Activated CD4-positive, alpha-beta T cell treated with anti-CD3 and anti-CD28 coated beads for 24 hours (primary cell): ENCODE data around the gene CSTPP1.

Source experiments
- DNase-seq, 2 donors: peaks; one replicate each; pipeline ENCODE4 v3.0.0-alpha.2; 2020; ENCODE audit warnings: low read depth in 2 of 2

Gene CSTPP1

DNA sequence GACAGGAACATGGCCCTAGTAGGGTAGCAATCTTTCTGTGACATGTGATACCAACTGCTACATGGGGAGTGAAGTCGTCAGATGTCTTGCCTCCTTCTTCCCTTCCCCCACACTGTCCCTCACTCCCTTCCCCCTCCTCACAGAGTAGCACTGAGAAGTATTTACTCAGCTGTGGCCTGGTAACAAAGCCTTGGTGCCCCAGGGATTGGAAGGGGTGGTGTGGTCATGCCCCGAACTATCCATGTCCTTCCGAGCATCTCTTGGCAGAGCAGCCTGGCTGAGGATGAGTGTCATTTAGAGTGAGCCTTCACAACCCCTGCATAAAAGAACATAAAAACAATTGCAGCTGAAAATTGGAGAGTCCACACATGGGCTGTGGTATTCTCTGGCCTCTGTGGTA, 194.0 kb downstream of the CSTPP1 start:
- DNase-seq: no peak

DNA sequence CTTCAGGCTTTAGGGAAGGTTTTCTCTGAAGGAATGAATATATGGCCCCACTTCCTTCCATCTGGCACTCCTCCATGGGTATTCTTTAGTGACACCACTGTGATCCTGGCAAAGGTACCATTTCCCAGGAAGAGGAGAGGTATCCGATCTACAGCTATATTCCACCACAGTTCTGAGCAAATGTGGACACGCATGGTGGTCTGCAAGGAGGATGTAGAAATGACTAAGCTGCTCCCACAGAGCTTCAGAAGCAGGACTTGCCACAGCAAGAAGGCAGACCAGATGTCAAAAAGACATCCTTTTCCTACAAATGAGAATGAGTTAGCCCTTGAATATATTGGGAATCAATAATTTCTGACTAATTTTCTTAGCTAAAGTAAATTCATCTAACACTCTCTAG, 194.6 kb downstream of the CSTPP1 start:
- no peak for DNase-seq

DNA sequence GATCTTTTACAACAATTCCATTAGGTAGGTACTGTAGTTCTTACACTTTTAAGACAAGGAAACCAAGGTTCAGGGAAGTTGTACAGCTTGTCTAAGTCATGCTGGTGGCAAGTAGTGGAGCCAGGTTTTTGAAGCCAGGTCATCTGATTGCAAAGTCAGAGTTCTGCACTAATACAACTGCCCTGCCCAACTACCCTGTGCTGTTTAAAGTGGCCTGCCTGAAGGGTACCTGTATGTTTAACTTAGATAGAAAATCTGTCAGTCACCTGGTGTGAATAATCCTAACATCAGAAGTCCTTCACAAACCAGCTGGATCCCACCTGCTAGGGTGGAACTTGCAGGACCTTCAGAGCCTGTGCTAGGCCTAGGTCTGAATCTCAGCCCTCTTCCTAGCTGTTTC, 195.9 kb downstream of the CSTPP1 start:
- no peak for DNase-seq

DNA sequence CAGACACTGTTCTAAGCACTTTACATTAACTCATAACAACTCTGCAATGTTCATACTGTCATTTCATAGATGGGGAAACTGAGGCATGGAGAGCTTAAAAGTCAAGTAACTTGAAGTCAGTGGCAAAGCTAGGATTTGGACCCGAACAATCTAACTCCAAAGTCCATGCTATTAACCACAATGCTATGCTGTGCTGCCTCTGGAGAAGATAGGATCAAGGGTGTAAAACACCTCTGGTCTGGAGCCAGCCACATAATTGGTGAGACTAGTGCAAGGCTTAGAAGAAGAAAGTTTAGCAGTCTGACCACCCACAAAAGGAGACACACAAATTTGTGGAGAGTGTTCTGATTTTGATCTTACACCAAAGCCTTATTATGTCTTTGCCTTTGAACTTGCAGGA, 196.4 kb downstream of the CSTPP1 start:
- DNase-seq: no peak

DNA sequence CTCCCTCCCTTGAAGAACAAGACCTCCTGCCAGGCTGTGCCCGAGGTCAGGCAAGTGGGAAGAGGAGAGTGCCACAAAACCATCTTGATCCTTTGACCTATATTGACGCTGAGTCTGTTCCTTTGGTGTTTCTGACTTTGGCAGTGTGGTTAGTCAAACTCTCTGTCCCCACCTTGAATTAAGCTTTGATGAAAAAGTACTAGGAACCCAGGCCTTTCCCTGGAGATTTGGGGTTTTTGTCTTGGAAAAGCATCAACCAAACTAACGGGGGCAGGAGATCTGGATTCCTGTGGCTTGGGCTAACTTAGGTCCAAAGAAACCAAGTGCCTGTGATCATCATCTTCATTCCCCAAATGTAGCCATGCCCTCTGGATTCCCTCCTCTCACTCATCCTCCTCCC, 199.8 kb downstream of the CSTPP1 start:
- DNase-seq: no peak

DNA sequence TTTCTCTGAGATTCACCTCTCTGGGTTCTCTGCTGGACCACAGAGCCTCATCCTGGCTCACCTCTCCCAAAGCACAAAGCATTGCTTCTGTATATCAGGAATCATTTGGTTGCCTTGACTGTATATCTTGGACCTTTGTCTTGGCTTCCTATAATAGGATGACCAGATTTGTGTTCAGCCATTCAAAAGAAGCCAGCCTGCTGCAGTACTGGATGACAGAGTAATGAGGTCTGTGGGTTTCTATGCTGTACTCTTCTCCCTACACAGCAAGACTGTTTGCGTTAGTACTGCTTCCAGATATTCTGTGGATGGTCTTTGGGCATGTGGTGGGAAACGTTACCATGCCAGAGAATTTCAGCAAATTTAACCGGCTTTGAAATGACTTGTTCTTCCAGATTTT, 200.4 kb downstream of the CSTPP1 start:
- DNase-seq: no peak

DNA sequence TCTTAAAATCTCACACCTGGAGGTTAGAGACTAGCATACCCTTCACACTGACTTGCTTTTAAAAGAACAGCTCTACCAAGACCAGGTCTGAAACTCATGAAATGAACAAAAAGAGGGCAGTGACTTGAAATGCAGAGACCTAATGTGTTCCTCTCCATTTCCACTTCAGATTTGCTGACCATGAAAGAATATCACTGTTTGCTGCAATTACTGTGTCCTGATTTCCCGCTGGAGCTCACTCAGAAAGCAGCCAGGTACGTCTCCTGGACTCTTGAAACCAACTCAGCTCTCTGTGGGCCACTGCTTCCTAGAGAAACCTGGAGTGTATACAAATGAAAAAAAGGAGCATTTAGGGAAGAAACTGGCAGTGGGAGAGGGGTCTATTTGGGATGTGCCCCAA, 200.9 kb downstream of the CSTPP1 start:
- no peak for DNase-seq

DNA sequence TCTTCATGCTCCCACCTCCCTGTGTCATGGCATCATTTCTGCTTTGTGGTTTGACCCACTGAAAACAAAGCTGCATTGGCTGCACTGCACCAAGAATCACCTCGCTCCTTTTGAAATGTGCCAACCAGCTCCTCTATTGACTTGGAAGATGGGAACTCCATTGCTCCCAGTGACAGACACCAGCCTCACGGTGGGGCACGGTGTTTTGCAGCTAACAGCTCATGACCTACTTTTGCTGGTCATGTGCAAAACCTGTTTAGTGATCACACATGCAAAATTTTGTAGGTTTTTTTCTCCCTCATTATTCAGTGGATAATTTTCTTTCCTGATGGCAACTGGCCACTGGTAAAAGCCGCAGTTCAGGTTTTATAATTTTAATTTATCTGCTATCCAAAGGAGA, 203.3 kb downstream of the CSTPP1 start:
- DNase-seq: no peak

DNA sequence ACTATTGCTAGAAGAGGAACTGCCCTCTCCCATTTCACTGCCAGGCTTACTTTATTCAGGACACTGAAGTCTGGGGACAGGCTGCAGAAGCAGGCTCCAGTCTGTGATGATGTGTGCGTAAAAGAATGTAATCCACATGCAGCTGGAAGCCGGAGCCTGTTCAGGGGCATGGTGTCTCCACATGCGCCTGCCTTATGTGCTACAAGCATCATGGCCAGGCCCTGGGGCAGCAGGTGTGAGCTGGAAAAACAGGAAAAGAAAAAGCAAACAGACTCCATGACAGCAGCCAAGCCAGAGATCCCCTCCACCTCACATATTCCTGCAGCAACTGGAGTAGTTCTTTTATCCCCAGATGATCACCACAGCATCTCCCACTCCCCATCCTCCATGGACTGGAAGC, 206.8 kb downstream of the CSTPP1 start:
- DNase-seq: no peak

DNA sequence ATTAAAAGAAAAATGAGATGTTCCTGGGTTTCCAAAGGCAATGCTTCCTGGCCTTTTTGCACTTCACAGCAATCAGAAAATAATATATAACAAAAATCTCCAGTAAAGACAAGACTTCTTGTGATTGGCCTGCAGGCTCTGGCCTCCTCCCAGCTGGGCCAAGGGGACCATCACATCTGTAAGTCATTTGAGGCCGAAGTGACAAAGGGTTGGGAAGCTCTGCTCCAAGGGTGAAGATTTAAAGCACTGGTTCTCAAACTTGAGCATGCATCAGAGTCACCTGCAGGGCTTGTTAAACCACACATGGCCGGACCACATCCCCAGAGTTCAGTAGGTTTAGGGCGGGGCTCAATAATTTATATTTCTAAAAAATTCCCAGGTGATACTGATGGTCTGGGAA, 208.0 kb downstream of the CSTPP1 start:
- DNase-seq: no peak

DNA sequence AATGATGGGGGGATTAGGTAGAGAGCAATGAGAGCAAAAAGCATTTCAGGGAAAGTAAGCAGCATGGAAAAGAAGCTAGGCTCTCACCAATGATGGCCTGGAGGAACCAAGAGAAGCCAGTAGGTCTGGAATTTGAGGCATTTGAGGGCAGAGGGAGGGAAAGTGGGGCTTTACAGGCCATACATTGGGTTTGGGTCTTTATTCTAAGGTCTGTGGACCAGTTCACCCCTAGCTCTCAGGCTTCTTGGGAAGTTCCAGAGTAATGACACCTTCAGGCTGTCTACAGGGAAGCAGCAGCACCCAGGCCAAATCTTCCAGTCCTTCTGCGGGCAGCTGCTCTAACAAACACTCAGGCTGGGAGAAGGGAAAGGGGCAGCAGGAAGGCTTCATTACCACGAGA, 210.7 kb downstream of the CSTPP1 start:
- no peak for DNase-seq

DNA sequence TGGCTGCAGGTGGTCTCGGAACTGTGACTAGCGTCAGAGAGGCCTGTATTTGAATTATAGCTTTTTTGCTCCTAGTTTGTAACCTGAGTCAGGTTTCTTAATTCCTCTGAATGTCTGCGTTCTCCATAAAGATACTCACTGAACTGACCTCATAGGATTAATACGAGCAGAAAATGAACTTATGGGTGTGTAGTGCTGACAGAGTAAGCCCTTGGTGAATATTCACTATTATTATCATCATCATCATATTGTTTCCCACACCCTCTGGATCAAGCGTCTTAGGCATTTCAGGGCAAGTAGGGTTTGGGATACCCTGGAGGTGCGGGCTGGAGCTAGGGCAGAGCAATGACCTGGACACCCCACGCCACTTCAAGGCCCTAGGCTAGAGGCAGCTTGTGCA, 211.1 kb downstream of the CSTPP1 start:
- no peak for DNase-seq

DNA sequence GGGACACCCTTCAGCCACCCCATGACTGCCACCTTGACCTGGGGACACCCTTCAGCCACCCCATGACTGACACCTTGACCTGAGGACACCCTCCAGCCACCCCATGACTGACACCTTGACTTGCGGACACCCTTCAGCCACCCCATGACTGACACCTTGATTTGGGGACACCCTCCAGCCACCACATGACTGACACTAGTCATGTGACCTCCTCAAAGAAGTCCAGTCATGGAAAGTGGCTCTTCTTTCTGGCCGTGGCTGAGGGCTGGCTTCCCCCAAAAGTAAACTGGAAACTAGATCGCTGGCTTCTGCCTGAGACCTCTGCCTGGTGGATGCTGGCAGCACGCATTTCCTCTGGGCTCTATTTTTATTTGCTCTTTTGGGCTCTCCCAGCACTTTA, 211.7 kb downstream of the CSTPP1 start:
- DNase-seq: no peak

DNA sequence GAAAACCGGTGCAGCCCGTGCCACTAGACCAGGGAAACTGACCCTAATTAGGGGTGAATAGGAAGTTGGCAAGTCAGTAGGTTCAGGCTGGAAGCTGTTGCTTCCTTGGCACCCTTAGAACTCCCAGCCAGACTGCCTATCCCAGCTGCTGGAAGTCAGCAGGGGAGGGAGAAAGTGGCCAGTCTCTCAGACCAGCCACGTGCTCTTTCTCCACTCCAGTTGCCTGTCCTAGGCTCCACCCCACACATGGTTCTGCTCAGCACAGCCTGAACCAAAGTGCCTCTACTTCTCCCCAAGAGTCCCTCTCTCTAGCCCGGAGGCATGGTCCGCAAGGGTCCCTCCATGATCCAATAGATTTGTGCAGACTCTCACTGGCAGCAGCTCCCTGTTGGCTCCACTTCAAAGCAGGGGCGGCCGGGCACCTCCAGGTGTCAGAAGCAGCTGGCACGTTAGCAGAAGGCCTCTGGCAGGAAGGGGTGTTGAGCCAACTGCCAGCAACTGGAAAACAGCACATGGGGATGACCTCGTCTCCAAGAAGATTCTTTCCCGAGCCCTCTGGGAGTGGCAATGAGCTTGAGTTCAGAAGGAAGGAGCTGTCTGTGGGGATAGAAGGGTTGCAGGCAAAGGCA, 212.5 kb downstream of the CSTPP1 start:
- DNase-seq: no peak

DNA sequence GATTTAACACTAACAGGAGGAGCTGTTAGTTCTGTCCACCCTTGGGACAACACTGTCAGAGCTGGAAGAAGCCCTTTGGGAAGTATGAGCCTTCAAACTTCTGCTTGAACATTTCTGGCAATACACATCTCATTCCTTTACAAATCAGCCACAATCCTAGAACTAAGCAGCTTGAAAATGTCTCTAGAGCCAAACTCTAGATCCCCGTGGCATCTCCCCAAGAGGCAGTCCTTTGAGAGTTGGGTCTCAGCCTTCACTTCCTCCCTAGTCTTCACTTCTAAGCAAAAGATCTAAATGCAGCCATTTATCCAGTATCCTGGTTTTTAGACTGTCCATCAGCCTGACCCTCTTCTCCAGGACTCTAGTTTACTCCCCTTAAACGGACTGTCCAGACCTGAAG, 213.2 kb downstream of the CSTPP1 start:
- DNase-seq: no peak

DNA sequence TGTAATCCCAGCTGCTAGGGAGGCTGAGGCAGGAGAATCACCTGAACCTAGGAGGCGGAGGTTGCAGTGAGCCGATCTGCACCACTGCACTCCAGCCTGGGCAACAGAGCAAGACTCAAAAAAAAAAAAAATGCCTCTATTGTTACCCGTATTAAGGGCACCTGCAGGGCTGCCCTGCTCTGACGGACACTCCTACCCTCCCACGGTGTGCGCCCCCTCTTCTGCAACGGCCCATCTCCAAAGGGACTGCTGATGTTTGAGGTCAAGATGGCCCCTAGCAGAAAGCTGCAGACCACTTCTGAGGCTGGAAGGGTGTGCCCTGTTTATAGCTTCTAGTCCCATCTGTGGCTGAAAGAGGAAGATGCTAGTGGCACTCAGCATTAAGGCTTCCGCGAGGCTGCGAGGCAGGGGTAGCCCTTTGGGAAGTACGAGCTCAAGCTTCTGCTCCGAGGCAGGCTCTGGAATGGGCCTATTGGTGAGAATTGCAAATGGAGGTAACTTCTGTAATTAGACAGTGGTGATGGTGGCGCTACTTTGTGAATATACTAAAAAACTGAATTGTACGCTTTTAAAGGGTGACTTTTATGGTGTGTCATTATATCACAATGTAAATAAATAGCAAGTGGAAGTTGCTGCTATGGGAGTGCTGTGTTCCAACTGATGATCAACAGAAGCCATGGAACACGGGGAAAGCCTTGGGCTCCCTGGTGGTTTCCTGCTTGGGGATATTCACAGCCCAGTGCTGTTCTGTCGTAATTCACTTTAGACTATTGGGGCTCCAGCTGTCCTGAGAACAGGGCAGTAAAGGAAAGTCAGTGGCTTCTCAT, 215.8 kb downstream of the CSTPP1 start:
- DNase-seq: no peak

DNA sequence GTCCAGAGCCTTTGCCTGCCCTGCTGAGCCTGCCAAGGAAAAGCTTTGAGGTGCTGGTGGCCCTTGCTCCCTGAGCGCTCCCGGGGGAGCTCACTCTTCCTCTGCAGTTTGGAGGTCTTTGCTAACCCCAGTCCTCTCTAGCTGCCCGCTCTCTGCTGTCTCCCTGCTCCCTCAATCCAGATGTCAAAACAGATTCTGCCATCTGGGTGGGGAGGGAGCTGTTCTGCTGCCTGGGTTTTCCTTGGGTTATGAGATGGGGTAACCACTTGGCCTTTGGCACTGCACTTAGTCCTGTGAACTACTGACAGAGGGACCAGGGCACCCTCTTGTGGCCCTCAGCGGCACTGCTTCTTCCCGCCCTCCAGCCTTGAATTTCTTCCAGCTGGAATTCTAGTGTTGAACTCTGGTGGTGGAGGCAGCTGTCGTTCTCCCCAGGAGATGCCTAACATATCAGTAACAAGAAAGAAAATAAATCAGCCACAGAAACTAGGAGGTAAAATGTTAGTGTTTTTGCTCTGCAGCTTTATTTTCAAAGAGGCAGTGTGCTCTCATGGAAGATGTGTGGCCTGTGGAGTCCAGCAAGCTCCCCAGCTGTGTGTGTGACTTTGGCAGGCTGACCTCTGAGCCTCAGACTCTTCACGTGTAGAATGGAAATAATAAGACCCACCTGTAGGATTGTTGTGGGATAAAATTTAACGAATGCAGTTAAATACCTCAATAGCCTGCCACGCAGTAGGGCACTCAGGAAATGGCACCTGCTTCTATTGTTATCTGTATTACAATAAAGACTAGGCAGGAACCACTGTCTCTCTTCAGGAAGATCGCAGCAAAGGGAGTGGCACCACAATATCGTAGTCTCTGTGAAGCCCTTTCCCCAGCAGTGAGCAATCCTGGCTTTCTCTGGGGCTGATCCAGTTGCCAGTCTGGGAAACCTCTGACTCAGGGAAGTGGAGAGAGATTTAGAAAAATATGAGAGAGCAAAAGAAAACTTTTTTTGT, 216.7 kb downstream of the CSTPP1 start:
- DNase-seq: peak; percentile 36 to 51

DNA sequence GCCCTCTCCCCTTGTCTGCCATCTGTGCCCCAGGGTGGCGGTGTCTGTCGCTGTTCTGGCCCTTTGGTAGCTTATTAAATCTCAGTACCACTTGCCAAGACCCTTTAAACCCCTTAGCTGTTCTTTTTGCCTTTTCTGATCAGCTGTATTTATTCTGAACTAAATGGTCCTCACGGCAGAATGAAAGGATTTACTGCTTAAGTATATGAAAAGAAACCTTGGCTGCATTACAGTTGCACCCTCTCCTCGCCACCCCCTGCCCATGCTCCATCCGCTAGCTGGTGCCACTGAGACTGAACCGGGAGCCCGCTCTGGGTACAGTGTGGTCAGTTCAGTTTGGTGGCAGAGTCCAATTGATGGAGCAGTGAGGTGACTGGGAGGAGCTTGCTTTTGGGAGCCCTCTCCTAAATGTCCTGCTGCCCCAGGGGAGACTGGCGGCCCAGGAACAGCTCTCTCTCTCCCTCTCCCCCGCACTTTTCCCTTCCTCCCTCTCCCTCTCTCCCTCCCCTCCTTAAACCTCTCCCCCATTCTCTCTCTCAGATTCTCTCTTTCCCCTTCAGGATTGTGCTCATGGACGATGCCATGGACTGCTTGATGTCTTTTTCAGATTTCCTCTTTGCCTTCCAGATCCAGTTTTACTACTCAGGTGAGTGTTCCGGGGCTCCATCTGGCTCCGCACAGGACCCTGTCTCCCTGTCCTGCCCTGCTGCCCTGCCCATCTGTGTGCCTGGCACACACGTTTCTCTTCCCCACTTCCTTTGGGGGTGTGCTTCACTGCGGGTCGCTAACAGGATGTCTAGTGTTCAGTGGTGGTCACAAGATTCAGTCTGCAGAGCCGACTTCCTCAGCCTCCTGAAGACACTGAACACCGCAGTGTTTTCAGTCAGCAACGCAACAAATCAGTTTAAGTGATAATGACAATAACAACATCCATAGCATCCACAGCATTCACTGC, 218.3 kb downstream of the CSTPP1 start:
- DNase-seq: no peak

DNA sequence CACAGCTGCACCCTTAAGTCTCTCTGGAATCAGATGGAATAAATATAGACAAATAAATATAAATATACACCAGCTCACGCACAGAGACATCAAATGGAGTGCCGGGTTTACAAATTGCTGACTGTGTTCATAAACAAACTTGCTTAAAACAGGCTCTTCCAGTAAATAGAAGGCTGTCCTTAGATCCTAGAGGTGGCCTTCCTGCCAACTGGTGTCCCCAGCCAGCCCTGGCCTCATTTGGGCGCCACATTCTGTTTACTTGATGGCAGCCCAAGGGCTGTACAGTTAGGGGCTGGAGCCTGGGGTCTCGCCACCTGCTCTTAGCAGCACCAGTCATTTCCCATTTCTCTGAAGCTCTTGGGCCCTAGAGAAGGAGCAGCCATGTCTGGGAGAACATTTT, 219.3 kb downstream of the CSTPP1 start:
- DNase-seq: no peak

DNA sequence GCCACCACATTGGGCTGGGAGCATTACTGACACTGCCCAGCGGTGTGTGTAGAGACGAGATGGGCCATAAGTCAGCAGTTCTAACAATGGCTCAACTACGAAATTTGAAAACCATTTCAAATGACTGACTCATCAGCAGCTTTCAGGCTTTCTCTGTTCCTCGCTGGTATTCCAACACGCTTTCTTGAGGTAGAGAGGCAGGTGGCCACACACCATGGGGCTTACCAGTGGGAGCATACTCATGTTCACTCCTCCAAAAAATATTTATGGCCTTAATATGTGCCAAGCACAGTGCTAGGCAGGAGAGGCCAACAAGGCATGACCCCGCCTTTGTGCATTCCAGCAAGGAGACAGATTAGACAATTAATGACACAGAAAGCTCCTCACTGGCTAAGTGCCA, 219.8 kb downstream of the CSTPP1 start:
- no peak for DNase-seq

DNA sequence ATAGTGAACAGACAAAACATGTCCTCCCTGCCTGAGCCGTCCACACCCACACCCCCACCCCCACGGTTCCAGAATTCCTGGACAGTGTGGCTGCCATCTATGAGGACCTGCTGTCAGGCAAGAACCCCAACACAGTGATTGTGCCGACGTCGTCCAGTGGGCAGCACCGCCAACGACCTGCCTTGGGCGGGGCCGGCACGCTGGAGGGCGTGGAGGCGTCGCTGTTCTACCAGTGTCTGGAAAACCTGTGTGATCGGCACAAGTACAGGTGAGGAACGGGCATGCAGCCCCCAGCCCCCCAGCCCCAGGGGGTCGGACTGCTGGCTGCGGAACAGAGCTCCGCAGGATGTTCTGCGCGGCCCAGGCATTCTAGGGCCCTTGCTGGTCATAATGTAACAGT, 220.4 kb downstream of the CSTPP1 start:
- no peak for DNase-seq
